ENCODE results near the gene CDH12.

The CDH12 gene

DNA sequence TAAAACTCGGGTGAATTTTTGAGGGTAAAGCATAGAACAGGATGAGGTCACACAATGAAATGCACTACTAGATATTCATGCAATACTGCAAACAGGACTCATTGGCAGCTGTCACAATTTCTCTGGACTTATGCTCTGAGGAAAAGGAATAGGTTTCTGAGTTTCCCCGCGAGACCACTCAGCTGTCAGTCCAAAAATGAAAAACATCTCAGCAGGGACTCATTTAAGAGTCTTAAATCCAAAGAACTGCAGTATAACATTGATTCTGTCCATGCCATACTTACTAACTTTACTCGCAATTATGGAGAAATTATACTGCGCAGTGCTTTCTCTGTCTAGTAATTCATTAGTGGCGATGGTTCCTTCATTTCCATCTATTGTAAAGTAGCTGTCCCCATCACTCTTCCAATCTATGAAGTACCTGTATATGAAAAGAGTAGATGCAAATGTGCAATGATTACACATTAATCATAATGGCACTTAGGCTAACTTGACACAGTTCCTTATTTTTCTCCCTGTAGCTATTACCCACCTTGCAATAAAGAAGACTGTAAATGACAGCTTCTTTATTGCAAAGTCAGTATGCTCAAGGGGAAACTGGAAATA, 1070.0 kb downstream of the CDH12 start:
- Histone ChIP-seq H3K4me3 (ENCODE audit: extremely low read depth, insufficient read depth, low read length, poor library complexity, severe bottlenecking) (no peak overlapping the region), H3K9me3 (ENCODE audit: control insufficient read depth, low read length) (no peaks in the 10 kb centered on the region), H3K27ac (ENCODE audit: low read depth, low read length, severe bottlenecking) (no peak overlapping the region), H3K4me1 (ENCODE audit: control insufficient read depth, insufficient read depth, low read length, poor library complexity, severe bottlenecking) (no peaks in the 10 kb centered on the region), H3K36me3 (ENCODE audit: control insufficient read depth, insufficient read depth, low read length) (no peaks in the 10 kb centered on the region)
- WGBS, 2 experiments (ENCODE audit: insufficient coverage in 2 of 2), result 95 to 100% methylated on average over 2 to 4 of the region's 6 CpGs

DNA sequence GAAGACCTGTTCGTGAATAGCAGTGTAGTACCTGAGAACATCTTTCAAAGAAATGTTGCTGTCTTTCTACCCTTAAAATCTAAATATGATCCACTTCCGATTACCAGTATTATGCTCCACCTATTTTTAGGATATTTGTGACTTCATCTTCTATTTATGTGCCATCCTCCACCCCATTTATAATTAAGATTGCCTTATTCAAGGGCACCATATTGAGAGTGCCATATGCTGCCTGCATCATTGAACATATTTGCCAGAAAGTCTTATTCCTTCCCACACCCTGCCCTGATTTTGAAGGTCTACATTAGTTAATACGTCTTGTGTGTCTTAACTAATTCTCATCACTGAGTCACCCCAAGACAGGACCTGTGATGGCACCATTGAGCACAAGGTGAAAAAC, 1076.7 kb downstream of the CDH12 start:
- no peaks in the 10 kb centered on the region for H3K4me1 ChIP-seq (ENCODE audit: control insufficient read depth, insufficient read depth, low read length, poor library complexity, severe bottlenecking)
- no peak overlapping the region for H3K27ac ChIP-seq (ENCODE audit: low read depth, low read length, severe bottlenecking)
- H3K4me3 ChIP-seq (ENCODE audit: extremely low read depth, insufficient read depth, low read length, poor library complexity, severe bottlenecking), result no peak overlapping the region
- no peaks in the 10 kb centered on the region for H3K9me3 ChIP-seq (ENCODE audit: control insufficient read depth, low read length)
- H3K36me3 ChIP-seq (ENCODE audit: control insufficient read depth, insufficient read depth, low read length), result no peaks in the 10 kb centered on the region
- WGBS, 2 experiments (ENCODE audit: insufficient coverage in 2 of 2), result 89 to 92% methylated on average over 2 to 3 of the region's 3 CpGs

DNA sequence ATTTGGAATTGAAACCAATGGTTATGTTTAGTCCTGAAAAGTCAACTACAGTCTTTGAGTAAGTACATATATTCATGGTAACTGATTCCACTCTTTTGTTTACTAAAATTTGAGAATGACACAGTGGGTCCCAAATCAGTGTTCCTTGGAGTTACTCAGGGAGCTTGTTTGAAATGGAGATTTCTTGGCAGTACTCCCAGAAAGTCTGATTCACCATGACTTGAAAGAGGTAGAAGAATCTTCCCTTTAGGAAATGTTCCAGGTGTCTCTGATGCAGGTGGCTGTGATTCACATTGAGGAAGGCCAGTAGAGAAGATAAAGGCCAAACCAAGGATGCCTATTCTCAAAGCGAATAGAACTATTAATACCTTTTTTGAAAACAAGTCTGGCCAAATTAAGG, 1078.3 kb downstream of the CDH12 start:
- H3K9me3 ChIP-seq (ENCODE audit: control insufficient read depth, low read length), result no peaks in the 10 kb centered on the region
- no peak overlapping the region for H3K4me3 ChIP-seq (ENCODE audit: extremely low read depth, insufficient read depth, low read length, poor library complexity, severe bottlenecking)
- no CpG with 5 or more reads among the region's 1 CpG for WGBS, 2 experiments (ENCODE audit: insufficient coverage in 2 of 2)
- no peak overlapping the region for H3K27ac ChIP-seq (ENCODE audit: low read depth, low read length, severe bottlenecking)
- no peaks in the 10 kb centered on the region for H3K4me1 ChIP-seq (ENCODE audit: control insufficient read depth, insufficient read depth, low read length, poor library complexity, severe bottlenecking)
- no peaks in the 10 kb centered on the region for H3K36me3 ChIP-seq (ENCODE audit: control insufficient read depth, insufficient read depth, low read length)

DNA sequence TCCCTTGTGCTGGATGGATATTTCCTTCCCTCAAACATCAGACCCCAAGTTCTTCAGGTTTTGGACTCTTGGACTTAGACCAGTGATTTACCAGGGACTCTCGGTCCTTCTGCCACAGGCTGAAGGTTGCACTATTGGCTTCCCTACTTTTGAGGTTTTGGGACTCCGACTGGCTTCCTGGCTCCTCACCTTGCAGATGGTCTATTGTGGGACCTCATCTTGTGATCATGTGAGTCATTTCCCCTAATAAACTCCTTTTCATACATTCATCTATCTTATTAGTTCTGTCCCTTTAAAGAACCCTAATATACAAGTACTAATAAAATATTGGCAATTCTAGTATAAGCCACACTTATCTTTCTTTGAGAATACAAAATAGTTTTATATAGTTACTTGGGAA, 1078.9 kb downstream of the CDH12 start:
- Histone ChIP-seq H3K4me3 (ENCODE audit: extremely low read depth, insufficient read depth, low read length, poor library complexity, severe bottlenecking) (no peak overlapping the region), H3K36me3 (ENCODE audit: control insufficient read depth, insufficient read depth, low read length) (no peaks in the 10 kb centered on the region), H3K9me3 (ENCODE audit: control insufficient read depth, low read length) (no peaks in the 10 kb centered on the region), H3K4me1 (ENCODE audit: control insufficient read depth, insufficient read depth, low read length, poor library complexity, severe bottlenecking) (no peaks in the 10 kb centered on the region), H3K27ac (ENCODE audit: low read depth, low read length, severe bottlenecking) (no peak overlapping the region)
- WGBS, 2 experiments (ENCODE audit: insufficient coverage in 2 of 2), result 60 to 75% methylated on average over 1 of the region's 2 CpGs

DNA sequence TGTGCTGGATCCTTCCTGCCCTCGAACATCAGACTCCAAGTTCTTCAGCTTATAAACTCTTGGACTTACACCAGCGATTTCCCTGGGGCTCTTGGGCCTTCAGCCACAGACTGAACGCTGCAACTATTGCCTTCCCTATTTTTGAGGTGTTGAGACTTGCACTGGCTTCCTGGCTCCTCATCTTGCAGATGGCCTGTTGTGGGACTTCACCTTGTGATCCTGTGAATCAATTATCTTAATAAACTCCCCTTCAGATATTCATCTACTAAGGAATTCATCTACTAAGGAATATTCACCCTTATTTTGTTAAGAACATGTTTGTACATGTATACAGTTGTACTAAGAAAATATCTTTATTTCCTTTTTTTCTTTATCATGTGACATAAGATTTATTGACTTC, 1079.7 kb downstream of the CDH12 start:
- WGBS, 2 experiments (ENCODE audit: insufficient coverage in 2 of 2), result 77 to 100% methylated on average over 1 to 3 of the region's 3 CpGs
- Histone ChIP-seq H3K4me3 (ENCODE audit: extremely low read depth, insufficient read depth, low read length, poor library complexity, severe bottlenecking) (no peak overlapping the region), H3K4me1 (ENCODE audit: control insufficient read depth, insufficient read depth, low read length, poor library complexity, severe bottlenecking) (no peaks in the 10 kb centered on the region), H3K36me3 (ENCODE audit: control insufficient read depth, insufficient read depth, low read length) (no peaks in the 10 kb centered on the region), H3K9me3 (ENCODE audit: control insufficient read depth, low read length) (no peaks in the 10 kb centered on the region), H3K27ac (ENCODE audit: low read depth, low read length, severe bottlenecking) (no peak overlapping the region)

DNA sequence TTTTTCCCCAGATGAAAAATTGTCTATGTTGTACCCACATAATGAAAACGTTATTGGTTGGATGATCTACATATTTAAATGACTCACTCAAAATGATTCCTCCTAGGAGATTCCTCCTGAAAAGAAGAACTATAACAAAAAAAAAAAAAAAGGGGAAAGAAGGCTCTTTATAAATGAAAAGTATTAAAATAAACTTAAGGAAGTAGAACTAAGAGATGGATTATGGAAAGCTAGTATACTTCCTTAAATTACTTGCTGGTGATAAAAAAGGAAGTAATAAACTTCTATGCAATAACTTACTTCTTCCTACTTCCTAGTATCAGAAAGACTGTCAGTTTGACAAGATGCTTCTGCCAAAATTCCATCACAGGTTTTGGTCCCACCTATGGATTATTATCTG, 1087.7 kb downstream of the CDH12 start:
- H3K27ac ChIP-seq (ENCODE audit: low read depth, low read length, severe bottlenecking), result no peak overlapping the region
- no peak overlapping the region for H3K4me3 ChIP-seq (ENCODE audit: extremely low read depth, insufficient read depth, low read length, poor library complexity, severe bottlenecking)
- H3K4me1 ChIP-seq (ENCODE audit: control insufficient read depth, insufficient read depth, low read length, poor library complexity, severe bottlenecking), result no peaks in the 10 kb centered on the region
- no peaks in the 10 kb centered on the region for H3K36me3 ChIP-seq (ENCODE audit: control insufficient read depth, insufficient read depth, low read length)
- no peaks in the 10 kb centered on the region for H3K9me3 ChIP-seq (ENCODE audit: control insufficient read depth, low read length)
- no CpG with 5 or more reads among the region's 1 CpG for WGBS, 2 experiments (ENCODE audit: insufficient coverage in 2 of 2)

DNA sequence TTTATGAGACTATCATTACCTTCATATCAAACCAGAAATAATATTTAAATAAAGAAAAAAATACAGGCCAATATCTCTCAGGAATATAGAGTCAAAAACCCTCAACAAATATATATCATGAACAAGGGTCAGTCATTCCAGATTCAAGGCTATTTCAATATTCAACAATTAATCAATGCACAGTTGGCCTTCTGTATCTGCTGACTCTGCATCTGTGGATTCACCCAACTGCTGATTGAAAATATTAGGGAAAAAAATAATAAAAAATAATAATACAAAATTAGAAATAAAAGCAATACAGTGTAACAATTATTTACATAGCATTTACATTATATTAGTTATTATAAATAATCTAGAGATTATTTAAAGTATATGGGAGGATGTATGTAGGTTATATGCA, 1114.0 kb downstream of the CDH12 start:
- no peaks in the 10 kb centered on the region for H3K9me3 ChIP-seq (ENCODE audit: control insufficient read depth, low read length)
- no peaks in the 10 kb centered on the region for H3K36me3 ChIP-seq (ENCODE audit: control insufficient read depth, insufficient read depth, low read length)
- no peak overlapping the region for H3K4me3 ChIP-seq (ENCODE audit: extremely low read depth, insufficient read depth, low read length, poor library complexity, severe bottlenecking)
- H3K27ac ChIP-seq (ENCODE audit: low read depth, low read length, severe bottlenecking), result no peak overlapping the region
- H3K4me1 ChIP-seq (ENCODE audit: control insufficient read depth, insufficient read depth, low read length, poor library complexity, severe bottlenecking), result no peaks in the 10 kb centered on the region

DNA sequence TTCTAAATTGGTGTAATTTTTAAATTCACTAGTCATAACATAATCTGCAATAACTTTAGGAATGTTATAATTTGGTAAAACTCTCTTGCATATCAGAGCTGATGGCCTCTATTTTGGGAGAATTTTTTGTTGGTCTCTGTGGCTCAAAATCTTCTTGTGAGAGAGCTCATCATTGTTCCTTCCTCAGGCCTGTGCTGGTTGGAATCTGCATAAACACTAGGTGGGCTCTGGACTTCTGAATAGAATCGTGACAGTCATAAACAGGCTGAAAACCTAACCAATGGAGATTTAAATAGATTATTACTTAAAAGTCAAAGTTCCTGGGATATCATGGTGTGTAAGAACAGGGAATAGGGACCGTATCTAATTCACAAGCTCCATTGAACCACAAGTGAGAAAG, 1129.6 kb downstream of the CDH12 start:
- WGBS, 2 experiments (ENCODE audit: insufficient coverage in 2 of 2), result 57% methylated on average over 1 of the region's 2 CpGs; no CpG with 5 or more reads in 1 of the 2 experiments
- Histone ChIP-seq H3K9me3 (ENCODE audit: control insufficient read depth, low read length) (no peaks in the 10 kb centered on the region), H3K36me3 (ENCODE audit: control insufficient read depth, insufficient read depth, low read length) (no peaks in the 10 kb centered on the region), H3K4me1 (ENCODE audit: control insufficient read depth, insufficient read depth, low read length, poor library complexity, severe bottlenecking) (no peaks in the 10 kb centered on the region), H3K4me3 (ENCODE audit: extremely low read depth, insufficient read depth, low read length, poor library complexity, severe bottlenecking) (no peak overlapping the region), H3K27ac (ENCODE audit: low read depth, low read length, severe bottlenecking) (no peak overlapping the region)

DNA sequence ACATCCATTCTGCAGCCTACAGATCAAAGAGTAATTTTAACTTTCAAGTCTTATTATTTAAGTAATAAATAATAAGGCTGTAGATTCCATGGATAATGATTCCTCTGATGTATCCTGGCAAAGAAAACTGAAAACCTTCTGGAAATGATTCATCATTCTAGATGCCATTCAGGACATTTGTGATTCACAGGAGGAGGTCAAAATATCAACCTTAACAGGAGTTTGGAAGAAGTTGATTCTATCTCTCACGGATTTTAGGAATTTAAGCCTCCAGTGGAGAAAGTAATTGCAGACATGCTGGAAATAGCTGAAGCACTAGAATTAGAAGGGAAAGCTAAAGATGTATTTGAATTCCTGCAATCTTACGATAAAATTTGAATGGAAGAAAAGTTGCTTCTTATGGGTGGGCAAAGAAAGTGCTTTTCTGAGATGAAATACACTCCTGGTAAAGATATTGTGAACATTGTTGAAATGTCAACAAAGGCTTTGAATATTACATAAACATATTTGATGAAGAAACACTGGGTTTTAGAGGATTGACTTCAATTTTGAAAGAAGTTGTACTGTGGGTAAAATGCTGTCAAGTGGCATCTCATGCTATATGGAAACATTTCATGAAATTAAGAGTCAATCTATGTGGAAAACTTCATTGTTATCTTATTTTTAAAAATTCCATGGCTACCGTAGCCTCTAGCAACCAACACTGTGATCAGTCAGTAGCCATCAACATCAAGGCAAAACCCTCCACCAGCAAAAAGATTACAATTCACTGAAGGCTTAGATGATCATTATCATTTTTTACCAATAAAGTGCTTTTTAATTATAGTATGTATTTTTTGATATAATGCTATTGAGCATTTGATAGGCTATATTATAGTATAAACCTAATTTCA, 1141.0 kb downstream of the CDH12 start:
- no peaks in the 10 kb centered on the region for H3K9me3 ChIP-seq (ENCODE audit: control insufficient read depth, low read length)
- 71 to 78% methylated on average over 2 of the region's 3 CpGs for WGBS, 2 experiments (ENCODE audit: insufficient coverage in 2 of 2)
- H3K4me3 ChIP-seq (ENCODE audit: extremely low read depth, insufficient read depth, low read length, poor library complexity, severe bottlenecking), result no peak overlapping the region
- H3K27ac ChIP-seq (ENCODE audit: low read depth, low read length, severe bottlenecking), result peak overlapping the region; percentile 67
- no peaks in the 10 kb centered on the region for H3K36me3 ChIP-seq (ENCODE audit: control insufficient read depth, insufficient read depth, low read length)
- no peaks in the 10 kb centered on the region for H3K4me1 ChIP-seq (ENCODE audit: control insufficient read depth, insufficient read depth, low read length, poor library complexity, severe bottlenecking)

DNA sequence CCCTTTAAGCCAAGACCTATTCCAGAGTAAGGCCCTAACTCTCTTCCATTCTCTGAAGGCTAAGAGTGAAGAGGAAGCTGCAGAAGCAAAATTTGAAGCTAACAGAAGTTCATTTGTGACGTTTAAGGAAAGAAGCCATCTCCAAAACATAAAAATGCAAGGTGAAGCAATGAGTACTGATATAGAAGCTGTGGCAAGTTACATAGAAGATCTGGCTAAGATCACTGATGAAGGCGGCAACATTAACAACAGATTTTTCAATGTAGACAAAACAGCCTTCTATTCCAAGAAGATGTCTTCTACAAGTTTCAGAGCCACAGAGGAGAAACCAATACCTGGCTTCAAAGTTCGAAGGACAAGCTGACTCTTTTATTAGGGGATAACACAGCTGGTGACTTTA, 1143.4 kb downstream of the CDH12 start:
- 100% methylated on average over 2 of the region's 3 CpGs; no CpG with 5 or more reads in 1 of the 2 experiments for whole genome bisulfite sequencing, 2 experiments (ENCODE audit: insufficient coverage in 2 of 2)
- no peak overlapping the region for H3K4me3 ChIP-seq (ENCODE audit: extremely low read depth, insufficient read depth, low read length, poor library complexity, severe bottlenecking)
- H3K4me1 ChIP-seq (ENCODE audit: control insufficient read depth, insufficient read depth, low read length, poor library complexity, severe bottlenecking), result no peaks in the 10 kb centered on the region

More for the DNA sequence above, 1143.4 kb downstream of the CDH12 start:
- H3K9me3 ChIP-seq (ENCODE audit: control insufficient read depth, low read length), result no peaks in the 10 kb centered on the region
- H3K27ac ChIP-seq (ENCODE audit: low read depth, low read length, severe bottlenecking), result no peak overlapping the region
- no peaks in the 10 kb centered on the region for H3K36me3 ChIP-seq (ENCODE audit: control insufficient read depth, insufficient read depth, low read length)
